HepG2 (cell line): ENCODE data around the gene HUNK. TPM values are rescaled to one million over a fixed set of nuclear protein-coding genes. Genes with fewer than 3 reads are reported as not detected.

Source experiments
- CREB3 ChIP-seq: sonication (generic); formaldehyde crosslinking; IDR thresholded peaks from 2 replicates; pipeline ENCODE4 v1.5.0; 2020; ENCODE audit warnings: missing genetic modification reagents
- CREM ChIP-seq, 2 experiments: sonication (generic) in 1 of 2; formaldehyde crosslinking in 1 of 2; IDR thresholded peaks; 2 replicates each; pipeline versions ENCODE4 v1.4.0 to v1.6.1; 2016 to 2020; ENCODE audit warnings: antibody characterized with exemption in 1 of 2, mild to moderate bottlenecking in 1 of 2, missing genetic modification reagents in 1 of 2
- FIP1L1 ChIP-seq: fragments of 200-400 bp; formaldehyde crosslinking; IDR thresholded peaks from 2 replicates; pipeline ENCODE4 v1.6.1; 2018; ENCODE audit warnings: low read depth, mild to moderate bottlenecking, low read length, moderate library complexity, borderline replicate concordance; ENCODE audit not compliant: insufficient read depth
- HNF4G ChIP-seq, 2 experiments: sonication (generic) in 1 of 2; formaldehyde crosslinking in 1 of 2; IDR thresholded peaks; 2 replicates each; pipeline versions ENCODE4 v1.4.0 to v1.6.1; 2011 to 2020; ENCODE audit warnings: borderline replicate concordance in 2 of 2, low read depth in 2 of 2, mild to moderate bottlenecking in 2 of 2, low read length in 1 of 2, missing genetic modification reagents in 1 of 2, moderate library complexity in 1 of 2
- JUNB ChIP-seq: sonication (generic); formaldehyde crosslinking; IDR thresholded peaks from 2 replicates; pipeline ENCODE4 v1.8.0; 2022; ENCODE audit warnings: missing genetic modification reagents, mild to moderate bottlenecking, borderline replicate concordance
- KAT7 ChIP-seq: IDR thresholded peaks from 2 replicates; pipeline ENCODE4 v1.6.1; 2018; ENCODE audit warnings: borderline replicate concordance, missing compliant biosample characterization
- KDM6A ChIP-seq: IDR thresholded peaks from 2 replicates; pipeline ENCODE4 v1.6.1; 2016; ENCODE audit warnings: low read depth
- MLX ChIP-seq: IDR thresholded peaks from 2 replicates; pipeline ENCODE4 v1.6.1; 2016
- MTF1 ChIP-seq: sonication (generic); formaldehyde crosslinking; IDR thresholded peaks from 2 replicates; pipeline ENCODE4 v1.5.0; 2020; ENCODE audit warnings: missing genetic modification reagents
- NFRKB ChIP-seq: fragments of 450-650 bp; IDR thresholded peaks from 2 replicates; pipeline ENCODE4 v1.6.1; 2017
- PITX1 ChIP-seq: sonication (generic); formaldehyde crosslinking; IDR thresholded peaks from 2 replicates; pipeline ENCODE4 v1.5.1; 2020; ENCODE audit warnings: mild to moderate bottlenecking, missing genetic modification reagents
- SP140L ChIP-seq: sonication (generic); formaldehyde crosslinking; IDR thresholded peaks from 2 replicates; pipeline ENCODE4 v1.4.0; 2020; ENCODE audit warnings: missing genetic modification reagents, borderline replicate concordance
- SSRP1 ChIP-seq: IDR thresholded peaks from 2 replicates; pipeline ENCODE4 v1.6.1; 2016; ENCODE audit warnings: control low read depth
- TEF ChIP-seq: sonication (generic); formaldehyde crosslinking; IDR thresholded peaks from 2 replicates; pipeline ENCODE4 v1.5.0; 2020; ENCODE audit warnings: missing genetic modification reagents
- XBP1 ChIP-seq: sonication (generic); formaldehyde crosslinking; IDR thresholded peaks from 2 replicates; pipeline ENCODE4 v1.5.0; 2020; ENCODE audit warnings: missing genetic modification reagents
- YY1 ChIP-seq: IDR thresholded peaks from 2 replicates; pipeline ENCODE4 v1.6.1; 2011; ENCODE audit warnings: low read length, low read depth, moderate library complexity, mild to moderate bottlenecking; ENCODE audit not compliant: insufficient read depth, insufficient replicate concordance
- ZBTB26 ChIP-seq: IDR thresholded peaks from 2 replicates; pipeline ENCODE4 v1.6.1; 2016; ENCODE audit warnings: missing compliant biosample characterization, missing genetic modification reagents, borderline replicate concordance
- ZNF329 ChIP-seq: sonication (generic); formaldehyde crosslinking; IDR thresholded peaks from 2 replicates; pipeline ENCODE4 v1.9.0; 2021; ENCODE audit warnings: low read depth, mild to moderate bottlenecking, missing genetic modification reagents
- ZNF460 ChIP-seq: sonication (generic); formaldehyde crosslinking; IDR thresholded peaks from 2 replicates; pipeline ENCODE4 v1.5.1; 2020; ENCODE audit warnings: missing genetic modification reagents, mild to moderate bottlenecking, borderline replicate concordance
- ZNF567 ChIP-seq: sonication (generic); formaldehyde crosslinking; IDR thresholded peaks from 2 replicates; pipeline ENCODE4 v1.8.1; 2023; ENCODE audit warnings: mild to moderate bottlenecking, missing genetic modification reagents, borderline replicate concordance
- ZNF598 ChIP-seq: sonication (generic); formaldehyde crosslinking; IDR thresholded peaks from 2 replicates; pipeline ENCODE4 v1.5.1; 2020; ENCODE audit warnings: mild to moderate bottlenecking, missing genetic modification reagents, borderline replicate concordance
- ZNF629 ChIP-seq: sonication (generic); formaldehyde crosslinking; conservative IDR thresholded peaks from 2 replicates; pipeline ENCODE4 v1.5.0; 2020; ENCODE audit warnings: missing genetic modification reagents
- ZNF678 ChIP-seq: sonication (generic); formaldehyde crosslinking; IDR thresholded peaks from 2 replicates; pipeline ENCODE4 v1.4.0; 2020; ENCODE audit warnings: mild to moderate bottlenecking, missing genetic modification reagents
- ZNF709 ChIP-seq: sonication (generic); formaldehyde crosslinking; IDR thresholded peaks from 2 replicates; pipeline ENCODE4 v1.5.0; 2020; ENCODE audit warnings: mild to moderate bottlenecking, missing genetic modification reagents
- ZSCAN12 ChIP-seq: sonication (generic); formaldehyde crosslinking; IDR thresholded peaks from 2 replicates; pipeline ENCODE4 v1.9.0; 2021; ENCODE audit warnings: mild to moderate bottlenecking, missing genetic modification reagents
- ZUFSP ChIP-seq: sonication (generic); formaldehyde crosslinking; IDR thresholded peaks from 2 replicates; pipeline ENCODE4 v1.9.0; 2021; ENCODE audit warnings: missing genetic modification reagents, mild to moderate bottlenecking, borderline replicate concordance
- polyA plus RNA-seq, 8 experiments: library from polyadenylated mRNA; depleted of rRNA in 3 of 8; stranded (reverse) in 7 of 8; unstranded in 1 of 8; fragments of >200 nt; fragmentation: Illumina TruSeq in 4 of 8; extraction: Trizol in 4 of 8; gene quantifications; 2 replicates each; pipeline versions ENCODE4 v1.2.1 to v1.2.3, GENCODE V29; 2011 to 2016; ENCODE audit warnings: low read depth in 4 of 8, missing spikeins in 1 of 8, mixed read lengths in 1 of 8; ENCODE audit not compliant: insufficient read depth in 1 of 8
- total RNA-seq, 5 experiments: library from RNA; depleted of rRNA; stranded (reverse); fragments of >200 nt; fragmentation: Illumina TruSeq; extraction: Trizol; gene quantifications; 2 replicates each; pipeline ENCODE4 v1.2.3, GENCODE V29; 2016; ENCODE audit warnings: low read depth in 1 of 5

The HUNK gene
- total and polyA plus RNA-seq, 2 of the 13 experiments (the other 11 are each of a cell fraction or from before 2014, with no cell fraction given) = 1.8 to 1.9 TPM

- TF ChIP-seq XBP1 (CRISPR knock-in tag) (no peak), PITX1 (CRISPR knock-in tag) (no peak), ZSCAN12 (CRISPR knock-in tag) (no peak), TEF (CRISPR knock-in tag) (no peak), ZUFSP (CRISPR knock-in tag) (no peak), NFRKB (no peak), HNF4G (IDR thresholded peaks at IDR 0.05; ENCODE audit: borderline replicate concordance, low read depth, low read length) (no peak), HNF4G (CRISPR knock-in tag; IDR thresholded peaks at IDR 0.05; ENCODE audit: borderline replicate concordance, low read depth) (no peak), FIP1L1 (no peak), SP140L (CRISPR knock-in tag) (no peak), MTF1 (CRISPR knock-in tag) (no peak), KDM6A (CRISPR knock-in tag) (no peak), MLX (CRISPR knock-in tag) (0 out of 2 replicates have a peak, but pooled peaks have one; percentile 18), ZBTB26 (no peak), KAT7 (no peak), CREB3 (CRISPR knock-in tag) (no peak), ZNF678 (CRISPR knock-in tag) (no peak), YY1 (no peak), ZNF629 (CRISPR knock-in tag) (no peak), JUNB (CRISPR knock-in tag) (no peak), ZNF329 (CRISPR knock-in tag) (no peak), ZNF598 (CRISPR knock-in tag) (no peak), ZNF567 (CRISPR knock-in tag) (no peak), ZNF709 (CRISPR knock-in tag) (no peak), SSRP1 (CRISPR knock-in tag) (no peak), CREM (IDR thresholded peaks at IDR 0.05) (peak; percentile 23; the same call in 1 of the 2 replicates), CREM (CRISPR knock-in tag; IDR thresholded peaks at IDR 0.05) (no peak), ZNF460 (CRISPR knock-in tag) (no peak)
Measured at GRCh38 chr21:31915566-31915965, 42.7 kb downstream of the HUNK start (continued).
